H9 (cell line): ENCODE measurements around the gene RPS26. TPM values are rescaled to one million over a fixed set of nuclear protein-coding genes. Genes with fewer than 3 reads are reported as not detected.

Source experiments
- DNase-seq: peaks from one replicate; pipeline ENCODE4 v3.0.0-alpha.2; 2017
- H2AFZ ChIP-seq: one replicate; pipeline ENCODE4 v1.6.1; 2013; ENCODE audit warnings: mild to moderate bottlenecking, low read length, control low read depth, moderate library complexity
- H2AK5ac ChIP-seq: 2 replicates; pipeline ENCODE4 v1.6.1; 2013; ENCODE audit warnings: low read length, control low read depth, mixed read lengths; ENCODE audit not compliant: insufficient read length
- H2BK120ac ChIP-seq: one replicate; pipeline ENCODE4 v1.6.1; 2013; ENCODE audit warnings: low read depth, mild to moderate bottlenecking, low read length, control low read depth, inconsistent platforms; ENCODE audit not compliant: poor library complexity, severe bottlenecking
- H2BK12ac ChIP-seq: 2 replicates; pipeline ENCODE4 v1.6.1; 2013; ENCODE audit warnings: low read length, control low read depth, mixed read lengths, low read depth; ENCODE audit not compliant: insufficient read length
- H2BK15ac ChIP-seq: 2 replicates; pipeline ENCODE4 v1.6.1; 2013; ENCODE audit warnings: low read depth, low read length, control low read depth
- H2BK20ac ChIP-seq: one replicate; pipeline ENCODE4 v1.6.1; 2013; ENCODE audit warnings: low read depth, mild to moderate bottlenecking, low read length, control low read depth, inconsistent platforms; ENCODE audit not compliant: poor library complexity, severe bottlenecking
- H2BK5ac ChIP-seq: 2 replicates; pipeline ENCODE4 v1.6.1; 2013; ENCODE audit warnings: low read length, control low read depth, mixed read lengths; ENCODE audit not compliant: insufficient read length
- H3K14ac ChIP-seq: 2 replicates; pipeline ENCODE4 v1.6.1; 2013; ENCODE audit warnings: low read length, control low read depth; ENCODE audit not compliant: insufficient read depth
- H3K18ac ChIP-seq: 2 replicates; pipeline ENCODE4 v1.6.1; 2013; ENCODE audit warnings: low read depth, mild to moderate bottlenecking, mixed read lengths, low read length, control low read depth; ENCODE audit not compliant: insufficient read length
- H3K23ac ChIP-seq: 2 replicates; pipeline ENCODE4 v1.6.1; 2013; ENCODE audit warnings: low read length, control low read depth, mixed read lengths, low read depth; ENCODE audit not compliant: insufficient read length
- H3K23me2 ChIP-seq: 2 replicates; pipeline ENCODE4 v1.6.1; 2013; ENCODE audit warnings: low read depth, mild to moderate bottlenecking, mixed read lengths, low read length, control low read depth; ENCODE audit not compliant: insufficient read length, poor library complexity, severe bottlenecking
- H3K27ac ChIP-seq: 2 replicates; pipeline ENCODE4 v1.5.1; 2013; ENCODE audit warnings: low read length, control low read depth, mixed read lengths, low read depth; ENCODE audit not compliant: insufficient read length
- H3K27me3 ChIP-seq: 2 replicates; pipeline ENCODE4 v1.6.1; 2013; ENCODE audit warnings: low read length, control low read depth, inconsistent platforms; ENCODE audit not compliant: insufficient read depth
- H3K4ac ChIP-seq: 2 replicates; pipeline ENCODE4 v1.6.1; 2013; ENCODE audit warnings: low read depth, mild to moderate bottlenecking, control low read depth, inconsistent platforms, low read length, moderate library complexity
- H3K4me1 ChIP-seq: 2 replicates; pipeline ENCODE4 v1.6.1; 2013; ENCODE audit warnings: low read length, control low read depth, inconsistent platforms; ENCODE audit not compliant: insufficient read depth
- H3K4me2 ChIP-seq: 2 replicates; pipeline ENCODE4 v1.6.1; 2013; ENCODE audit warnings: low read length, control low read depth, mixed read lengths; ENCODE audit not compliant: insufficient read length, insufficient read depth
- H3K56ac ChIP-seq: 2 replicates; pipeline ENCODE4 v1.6.1; 2013; ENCODE audit warnings: low read depth, mild to moderate bottlenecking, mixed read lengths, low read length, control low read depth; ENCODE audit not compliant: insufficient read length
- H3K79me1 ChIP-seq: 2 replicates; pipeline ENCODE4 v1.6.1; 2013; ENCODE audit warnings: low read depth, mild to moderate bottlenecking, moderate library complexity, low read length, control low read depth, inconsistent platforms; ENCODE audit not compliant: insufficient read depth, poor library complexity, severe bottlenecking
- H3K79me2 ChIP-seq: 2 replicates; pipeline ENCODE4 v1.6.1; 2013; ENCODE audit warnings: low read length, control low read depth, inconsistent platforms; ENCODE audit not compliant: insufficient read depth
- H3K9ac ChIP-seq: 2 replicates; pipeline ENCODE4 v1.6.1; 2013; ENCODE audit warnings: low read length, control low read depth, mixed read lengths; ENCODE audit not compliant: insufficient read length; ENCODE audit errors: extremely low read depth
- H3K9me3 ChIP-seq: one replicate; pipeline ENCODE4 v1.6.1; 2013; ENCODE audit warnings: low read depth, low read length, inconsistent platforms; ENCODE audit not compliant: control insufficient read depth
- H3T11ph ChIP-seq: one replicate; pipeline ENCODE4 v1.6.1; 2013; ENCODE audit warnings: mild to moderate bottlenecking, low read length, control low read depth, inconsistent platforms
- H4K20me1 ChIP-seq: one replicate; pipeline ENCODE4 v1.6.1; 2013; ENCODE audit not compliant: control insufficient read depth, insufficient read length, insufficient read depth
- H4K5ac ChIP-seq: 2 replicates; pipeline ENCODE4 v1.6.1; 2013; ENCODE audit warnings: low read depth, mild to moderate bottlenecking, mixed read lengths, low read length, control low read depth; ENCODE audit not compliant: insufficient read length
- H4K8ac ChIP-seq: replicated peaks from 2 replicates; pipeline ENCODE4 v1.6.1; 2013; ENCODE audit warnings: low read length, control low read depth, mixed read lengths, low read depth; ENCODE audit not compliant: insufficient read length
- H4K91ac ChIP-seq: 2 replicates; pipeline ENCODE4 v1.6.1; 2013; ENCODE audit warnings: low read depth, mild to moderate bottlenecking, moderate library complexity, mixed read lengths, low read length, control low read depth; ENCODE audit not compliant: insufficient read length
- H3K27ac Mint-ChIP-seq, 3 experiments: 2 replicates in 2 of 3; 3 replicates in 1 of 3; pipeline ENCODE4 v1.8.0; 2020 to 2021; ENCODE audit warnings: mixed read lengths in 3 of 3, mild to moderate bottlenecking in 1 of 3, moderate library complexity in 1 of 3
- H3K27me3 Mint-ChIP-seq: 2 replicates; pipeline ENCODE4 v1.8.0; 2021; ENCODE audit warnings: low read depth, mild to moderate bottlenecking, moderate library complexity, mixed read lengths
- H3K36me3 Mint-ChIP-seq, 3 experiments: 2 replicates in 2 of 3; 3 replicates in 1 of 3; pipeline ENCODE4 v1.8.0; 2020 to 2021; ENCODE audit warnings: low read depth in 3 of 3, mixed read lengths in 3 of 3; ENCODE audit not compliant: insufficient read depth in 1 of 3
- H3K4me1 Mint-ChIP-seq, 2 experiments: 2 replicates each; pipeline ENCODE4 v1.8.0; 2020; ENCODE audit warnings: mixed read lengths in 2 of 2
- H3K4me3 Mint-ChIP-seq, 2 experiments: 2 replicates in 1 of 2; 3 replicates in 1 of 2; pipeline ENCODE4 v1.8.0; 2020 to 2021; ENCODE audit warnings: mild to moderate bottlenecking in 2 of 2, mixed read lengths in 2 of 2, moderate library complexity in 1 of 2
- H3K9me3 Mint-ChIP-seq, 2 experiments: 2 replicates in 1 of 2; 3 replicates in 1 of 2; pipeline ENCODE4 v1.8.0; 2020; ENCODE audit warnings: mild to moderate bottlenecking in 2 of 2, mixed read lengths in 2 of 2, moderate library complexity in 1 of 2
- CTCF ChIP-seq: fragments of 200-600 bp; sonication (generic); conservative IDR thresholded peaks from 3 replicates; pipeline ENCODE4 v1.8.0; 2021; ENCODE audit warnings: antibody characterized with exemption, mild to moderate bottlenecking
- WGBS: extraction: QIAGEN DNeasy Blood & Tissue Kit; methylation state at CpG from one replicate; pipeline ENCODE4 v1.1.7; 2013; ENCODE audit warnings: missing lambda C conversion rate, low lambda C conversion rate, mixed read lengths; ENCODE audit not compliant: insufficient read length; ENCODE audit errors: extremely low coverage; 5-methylcytosine and 5-hydroxymethylcytosine counted together
- total RNA-seq: library from RNA; stranded (reverse); gene quantifications from 2 replicates; pipeline ENCODE4 v1.2.1, GENCODE V29; 2021

Gene RPS26
- total RNA-seq, 1 experiment from 2014 or later, result 51.9 TPM

DNA sequence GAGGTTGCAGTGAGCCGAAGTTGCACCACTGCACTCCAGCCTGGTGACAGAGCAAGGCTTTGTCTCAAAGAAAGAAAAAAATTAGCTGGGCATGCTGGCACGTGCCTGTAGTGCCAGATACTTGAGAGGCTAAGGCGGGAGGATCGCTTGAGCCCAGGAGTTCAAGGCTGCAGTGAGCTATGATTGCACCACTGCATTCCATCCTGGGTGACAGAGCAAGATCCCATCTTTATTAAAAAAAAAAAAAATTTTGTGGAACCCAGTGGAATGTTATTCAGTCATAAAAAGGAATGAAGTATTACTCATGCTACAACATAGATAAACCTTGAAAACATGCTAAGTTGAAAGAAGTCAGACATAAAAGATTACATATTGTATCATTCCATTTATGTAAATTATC lies 29.9 kb downstream of the RPS26 start:
- Histone ChIP-seq H3K27ac (no peak overlapping the region), H3K9me3 (no peaks in the 10 kb centered on the region), H3K79me1 (no peaks in the 10 kb centered on the region), H4K20me1 (no peaks in the 10 kb centered on the region), H3K18ac (no peak overlapping the region), H3K4ac (no peak overlapping the region), H2BK15ac (no peak overlapping the region), H2BK120ac (no peak overlapping the region), H4K5ac (no peak overlapping the region), H2AFZ (no peak overlapping the region), H2BK20ac (no peak overlapping the region), H3K23ac (no peak overlapping the region), H3T11ph (no peak overlapping the region), H2BK12ac (no peak overlapping the region), H3K4me1 (no peaks in the 10 kb centered on the region), H3K9ac (no peak overlapping the region), H3K23me2 (no peaks in the 10 kb centered on the region), H4K8ac (no peak overlapping the region), H3K27me3 (no peaks in the 10 kb centered on the region), H3K14ac (no peak overlapping the region), H4K91ac (no peak overlapping the region), H3K56ac (no peak overlapping the region), H2AK5ac (no peak overlapping the region), H3K79me2 (no peaks in the 10 kb centered on the region), H2BK5ac (no peak overlapping the region), H3K4me2 (no peak overlapping the region)
- TF ChIP-seq CTCF, result no peak
- Mint-ChIP-seq H3K27ac (no peak overlapping the region), H3K4me3 (no peak overlapping the region), H3K27me3 (no peaks in the 10 kb centered on the region), H3K4me1 (no peaks in the 10 kb centered on the region), H3K9me3 (peaks cover under 1% of the 10 kb centered on the region in 2 experiments; a peak in 4 of 5 replicates), H3K36me3 (no peaks in the 10 kb centered on the region; a peak in 1 of 7 replicates)
- DNase-seq, result no peak
- WGBS, result no CpG with 5 or more reads among the region's 4 CpGs
